IMR-90 (cell line): ENCODE results near the gene RAB6D.

Source experiments
- BHLHE40 ChIP-seq: fragments of 150-350 bp; IDR thresholded peaks from 2 replicates; pipeline ENCODE4 v1.6.1; 2016; ENCODE audit warnings: mild to moderate bottlenecking, low read depth, low read length
- CEBPB ChIP-seq: IDR thresholded peaks from 2 replicates; pipeline ENCODE4 v1.6.1; 2012; ENCODE audit warnings: low read depth, low read length, improper control_type of control experiment
- MAFK ChIP-seq: IDR thresholded peaks from 2 replicates; pipeline ENCODE4 v1.6.1; 2012; ENCODE audit warnings: low read depth, low read length, improper control_type of control experiment
- MAZ ChIP-seq: IDR thresholded peaks from 2 replicates; pipeline ENCODE4 v1.6.1; 2012; ENCODE audit warnings: low read depth, mild to moderate bottlenecking, low read length, improper control_type of control experiment, moderate library complexity, borderline replicate concordance
- MXI1 ChIP-seq: IDR thresholded peaks from 2 replicates; pipeline ENCODE4 v1.6.1; 2012; ENCODE audit warnings: low read depth, mild to moderate bottlenecking, low read length, moderate library complexity, borderline replicate concordance
- POLR2A ChIP-seq: IDR thresholded peaks from 2 replicates; pipeline ENCODE4 v1.6.1; 2012; ENCODE audit warnings: mild to moderate bottlenecking, low read depth, low read length
- RAD21 ChIP-seq: IDR thresholded peaks from 2 replicates; pipeline ENCODE4 v1.6.1; 2012; ENCODE audit warnings: low read length, improper control_type of control experiment
- RFX5 ChIP-seq: IDR thresholded peaks from 2 replicates; pipeline ENCODE4 v1.8.0; 2012; ENCODE audit warnings: low read depth, mild to moderate bottlenecking, low read length, moderate library complexity
- SMC3 ChIP-seq: fragments of 150-350 bp; IDR thresholded peaks from 2 replicates; pipeline ENCODE4 v1.6.1; 2016; ENCODE audit warnings: low read depth, mild to moderate bottlenecking, antibody characterized with exemption, low read length, moderate library complexity
- TF ChIP-seq, protein P1 (sequence below): conservative IDR thresholded peaks from 2 replicates; pipeline ENCODE4 v1.5.1; 2012; ENCODE audit warnings: mild to moderate bottlenecking, low read depth, low read length, improper control_type of control experiment

DNA sequence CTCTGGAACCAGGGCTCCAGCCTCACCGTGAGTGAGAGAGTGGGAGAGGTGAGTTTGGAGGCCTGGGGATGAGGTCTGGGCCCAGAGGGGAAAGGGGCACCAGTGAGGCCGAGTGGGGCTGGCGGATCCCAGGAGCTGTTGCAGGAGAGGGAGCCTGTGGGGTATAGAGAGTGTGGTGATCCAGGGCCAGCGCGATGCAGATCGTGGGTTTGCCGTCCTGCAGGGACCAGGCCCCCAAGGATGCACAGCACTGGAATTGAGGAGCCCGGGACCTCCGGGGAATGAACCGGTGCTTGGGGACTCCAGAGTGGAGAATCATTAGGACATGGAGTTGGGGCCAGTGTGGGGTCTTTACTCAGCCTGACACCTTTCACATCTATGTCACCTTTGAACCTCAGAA lies 25.7 kb upstream of the RAB6D start:
- TF ChIP-seq POLR2A (no peak), MAFK (no peak), MAZ (no peak), RFX5 (no peak), BHLHE40 (no peak), RAD21 (no peak), CEBPB (no peak), MXI1 (no peak), SMC3 (no peak)
- TF ChIP-seq, protein P1, sequence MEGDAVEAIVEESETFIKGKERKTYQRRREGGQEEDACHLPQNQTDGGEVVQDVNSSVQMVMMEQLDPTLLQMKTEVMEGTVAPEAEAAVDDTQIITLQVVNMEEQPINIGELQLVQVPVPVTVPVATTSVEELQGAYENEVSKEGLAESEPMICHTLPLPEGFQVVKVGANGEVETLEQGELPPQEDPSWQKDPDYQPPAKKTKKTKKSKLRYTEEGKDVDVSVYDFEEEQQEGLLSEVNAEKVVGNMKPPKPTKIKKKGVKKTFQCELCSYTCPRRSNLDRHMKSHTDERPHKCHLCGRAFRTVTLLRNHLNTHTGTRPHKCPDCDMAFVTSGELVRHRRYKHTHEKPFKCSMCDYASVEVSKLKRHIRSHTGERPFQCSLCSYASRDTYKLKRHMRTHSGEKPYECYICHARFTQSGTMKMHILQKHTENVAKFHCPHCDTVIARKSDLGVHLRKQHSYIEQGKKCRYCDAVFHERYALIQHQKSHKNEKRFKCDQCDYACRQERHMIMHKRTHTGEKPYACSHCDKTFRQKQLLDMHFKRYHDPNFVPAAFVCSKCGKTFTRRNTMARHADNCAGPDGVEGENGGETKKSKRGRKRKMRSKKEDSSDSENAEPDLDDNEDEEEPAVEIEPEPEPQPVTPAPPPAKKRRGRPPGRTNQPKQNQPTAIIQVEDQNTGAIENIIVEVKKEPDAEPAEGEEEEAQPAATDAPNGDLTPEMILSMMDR, result no peak
